SU-DHL-6 (cell line): Measurements from ENCODE around the gene LRRC73.

Experiments used
- H2AFZ ChIP-seq: fragments of 200-600 bp; sonication (generic); 2 replicates; pipeline ENCODE4 v1.6.1; 2014; ENCODE audit warnings: low read depth, mild to moderate bottlenecking, moderate library complexity, mixed read lengths, antibody characterized with exemption, low read length; ENCODE audit not compliant: severe bottlenecking
- H3F3A ChIP-seq: fragments of 200-600 bp; shearing (Covaris generic); 2 replicates; pipeline ENCODE4 v1.6.0; 2016; ENCODE audit warnings: antibody characterized with exemption, mild to moderate bottlenecking; ENCODE audit not compliant: insufficient read depth
- H3K27ac ChIP-seq: fragments of 200-600 bp; sonication (generic); 2 replicates; pipeline ENCODE4 v1.5.1; 2016; ENCODE audit warnings: low read depth, mild to moderate bottlenecking, low read length, moderate library complexity, mixed read lengths
- H3K27me3 ChIP-seq: fragments of 200-600 bp; sonication (generic), shearing (Covaris generic); 2 replicates; pipeline ENCODE4 v1.6.0; 2014; ENCODE audit warnings: mild to moderate bottlenecking, low read length
- H3K36me3 ChIP-seq: fragments of 200-600 bp; sonication (generic); 2 replicates; pipeline ENCODE4 v1.6.1; 2014; ENCODE audit warnings: mild to moderate bottlenecking, low read length, mixed read lengths
- H3K4me2 ChIP-seq: fragments of 300-600, 200-600 bp; shearing (Covaris generic), sonication (generic); 2 replicates; pipeline ENCODE4 v1.6.0; 2014; ENCODE audit warnings: low read length, low read depth, mild to moderate bottlenecking; ENCODE audit not compliant: poor library complexity, severe bottlenecking
- H3K4me3 ChIP-seq: fragments of 200-600 bp; sonication (generic); 2 replicates; pipeline ENCODE4 v1.5.1; 2014; ENCODE audit warnings: antibody characterized with exemption, low read length, mild to moderate bottlenecking, mixed read lengths; ENCODE audit not compliant: insufficient read depth, poor library complexity, severe bottlenecking
- H3K79me2 ChIP-seq: fragments of 200-600 bp; sonication (generic); 2 replicates; pipeline ENCODE4 v1.6.1; 2014; ENCODE audit warnings: mild to moderate bottlenecking, low read length, moderate library complexity; ENCODE audit not compliant: insufficient read depth
- H3K9ac ChIP-seq: fragments of 200-600 bp; sonication (generic); 2 replicates; pipeline ENCODE4 v1.7.0; 2014; ENCODE audit warnings: mild to moderate bottlenecking, low read length
- H3K9me2 ChIP-seq: fragments of 200-600 bp; sonication (generic); replicated peaks from 2 replicates; pipeline ENCODE4 v1.6.1; 2014; ENCODE audit warnings: low read length; ENCODE audit not compliant: insufficient read depth
- H3K9me3 ChIP-seq: fragments of 200-600 bp; sonication (generic); 2 replicates; pipeline ENCODE4 v1.6.1; 2014; ENCODE audit warnings: low read length, mixed read lengths; ENCODE audit not compliant: insufficient read depth
- H4K20me1 ChIP-seq: fragments of 200-600 bp; sonication (generic); 2 replicates; pipeline ENCODE4 v1.6.1; 2014; ENCODE audit warnings: low read depth, mild to moderate bottlenecking, antibody characterized with exemption, low read length, moderate library complexity, mixed read lengths
- CTCF ChIP-seq: fragments of 200-600 bp; sonication (generic); IDR thresholded peaks from one replicate; pipeline ENCODE4 v1.5.1; 2017; ENCODE audit warnings: antibody characterized with exemption, mild to moderate bottlenecking, low read length, moderate library complexity; ENCODE audit not compliant: insufficient read depth, poor library complexity, severe bottlenecking
- EZH2phosphoT487 ChIP-seq: fragments of 200-600 bp; sonication (generic), shearing (Covaris generic); conservative IDR thresholded peaks from 2 replicates; pipeline ENCODE4 v1.6.1; 2018; ENCODE audit warnings: mild to moderate bottlenecking, antibody characterized with exemption, low read length, moderate library complexity, mixed read lengths

The LRRC73 gene

GRCh38 chr6:43492673-43493072, 17.5 kb downstream of the LRRC73 start:
- H3K9me3 ChIP-seq: no peaks in the 10 kb centered on the region
- no peak for TF ChIP-seq CTCF
- TF ChIP-seq EZH2phosphoT487: no peak
- H3K27me3 ChIP-seq: no peaks in the 10 kb centered on the region
- H4K20me1 ChIP-seq: no peaks in the 10 kb centered on the region
- H3K36me3 ChIP-seq: no peaks in the 10 kb centered on the region
- no peaks in the 10 kb centered on the region for H3F3A ChIP-seq
- no peak overlapping the region for H3K9ac ChIP-seq
- no peak overlapping the region for H3K4me3 ChIP-seq
- H3K79me2 ChIP-seq: no peaks in the 10 kb centered on the region; the same call in 1 of the 2 replicates
- H3K4me2 ChIP-seq: no peak overlapping the region
- no peak overlapping the region for H3K27ac ChIP-seq
- no peaks in the 10 kb centered on the region for H3K9me2 ChIP-seq
- no peak overlapping the region for H2AFZ ChIP-seq

GRCh38 chr6:43491750-43492661, 18.1 kb downstream of the LRRC73 start:
- H3K27me3 ChIP-seq: no peaks in the 10 kb centered on the region
- H3K79me2 ChIP-seq: no peaks in the 10 kb centered on the region; the same call in 1 of the 2 replicates
- no peak for TF ChIP-seq CTCF
- TF ChIP-seq EZH2phosphoT487: no peak
- H3K9ac ChIP-seq: no peak overlapping the region
- H2AFZ ChIP-seq: no peak overlapping the region
- no peak overlapping the region for H3K4me2 ChIP-seq
- no peaks in the 10 kb centered on the region for H3F3A ChIP-seq
- no peaks in the 10 kb centered on the region for H3K9me2 ChIP-seq
- H3K9me3 ChIP-seq: no peaks in the 10 kb centered on the region
- H3K27ac ChIP-seq: no peak overlapping the region
- no peaks in the 10 kb centered on the region for H3K36me3 ChIP-seq
- H3K4me3 ChIP-seq: no peak overlapping the region
- no peaks in the 10 kb centered on the region for H4K20me1 ChIP-seq

GRCh38 chr6:43490523-43490939, 19.6 kb downstream of the LRRC73 start:
- no peak overlapping the region for H3K4me2 ChIP-seq
- H4K20me1 ChIP-seq: no peaks in the 10 kb centered on the region
- no peaks in the 10 kb centered on the region for H3F3A ChIP-seq
- no peaks in the 10 kb centered on the region for H3K9me3 ChIP-seq
- no peaks in the 10 kb centered on the region for H3K36me3 ChIP-seq
- no peaks in the 10 kb centered on the region for H3K9me2 ChIP-seq
- H3K27ac ChIP-seq: no peak overlapping the region
- H3K27me3 ChIP-seq: no peaks in the 10 kb centered on the region
- no peak for TF ChIP-seq EZH2phosphoT487
- no peak for TF ChIP-seq CTCF
- no peak overlapping the region for H3K9ac ChIP-seq
- H3K79me2 ChIP-seq: no peaks in the 10 kb centered on the region; the same call in 1 of the 2 replicates
- no peak overlapping the region for H3K4me3 ChIP-seq
- H2AFZ ChIP-seq: no peak overlapping the region
